Nephron progenitor cell (in vitro differentiated cells): ENCODE results near the gene CITED2.

Source experiments
- DNase-seq: peaks from one replicate; pipeline ENCODE4 v3.0.0; 2021
- H3K27ac Mint-ChIP-seq: 2 replicates; pipeline ENCODE4 v1.8.0; 2021; ENCODE audit warnings: mild to moderate bottlenecking, moderate library complexity, mixed read lengths
- H3K27me3 Mint-ChIP-seq: 2 replicates; pipeline ENCODE4 v1.8.0; 2021; ENCODE audit warnings: mild to moderate bottlenecking, low read depth, mixed read lengths; ENCODE audit not compliant: poor library complexity
- H3K36me3 Mint-ChIP-seq: 2 replicates; pipeline ENCODE4 v1.8.0; 2021; ENCODE audit warnings: low read depth, mixed read lengths
- H3K4me1 Mint-ChIP-seq: 2 replicates; pipeline ENCODE4 v1.8.0; 2021; ENCODE audit warnings: mixed read lengths
- H3K4me3 Mint-ChIP-seq: 2 replicates; pipeline ENCODE4 v1.8.0; 2021; ENCODE audit warnings: mild to moderate bottlenecking, moderate library complexity, mixed read lengths
- H3K9me3 Mint-ChIP-seq: 2 replicates; pipeline ENCODE4 v1.8.0; 2021; ENCODE audit warnings: mild to moderate bottlenecking, moderate library complexity, mixed read lengths
- TF ChIP-seq, protein P1 (sequence below): fragments of 200-600 bp; sonication (generic); IDR thresholded peaks from 2 replicates; pipeline ENCODE4 v1.5.0; 2021; ENCODE audit warnings: antibody characterized with exemption

Gene CITED2

DNA sequence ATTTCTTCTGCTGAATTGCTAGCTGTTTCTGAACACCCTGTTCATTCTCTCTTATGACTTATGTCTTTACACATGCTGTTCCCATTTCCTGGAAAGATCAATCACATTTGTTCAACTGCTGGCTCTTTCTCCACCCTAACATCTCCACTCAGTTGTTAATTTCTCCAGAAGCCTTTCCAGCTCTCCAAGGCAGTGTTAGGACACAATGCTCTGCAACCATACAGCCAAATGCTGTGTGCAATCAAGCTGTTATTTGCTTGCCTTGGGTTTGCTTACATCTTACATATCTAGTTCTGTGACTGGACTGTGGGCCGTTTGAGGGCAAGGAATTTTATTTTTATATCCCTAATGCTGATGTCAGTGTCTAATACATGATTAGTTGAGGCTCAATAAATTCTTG, 24.2 kb upstream of the CITED2 start:
- no peak overlapping the region for H3K27ac Mint-ChIP-seq
- peaks cover 5% of the 10 kb centered on the region for H3K36me3 Mint-ChIP-seq
- no peaks in the 10 kb centered on the region for H3K27me3 Mint-ChIP-seq
- H3K4me1 Mint-ChIP-seq: peaks cover 42% of the 10 kb centered on the region
- H3K4me3 Mint-ChIP-seq: no peak overlapping the region
- H3K9me3 Mint-ChIP-seq: peaks cover 4% of the 10 kb centered on the region
- TF ChIP-seq, protein P1, sequence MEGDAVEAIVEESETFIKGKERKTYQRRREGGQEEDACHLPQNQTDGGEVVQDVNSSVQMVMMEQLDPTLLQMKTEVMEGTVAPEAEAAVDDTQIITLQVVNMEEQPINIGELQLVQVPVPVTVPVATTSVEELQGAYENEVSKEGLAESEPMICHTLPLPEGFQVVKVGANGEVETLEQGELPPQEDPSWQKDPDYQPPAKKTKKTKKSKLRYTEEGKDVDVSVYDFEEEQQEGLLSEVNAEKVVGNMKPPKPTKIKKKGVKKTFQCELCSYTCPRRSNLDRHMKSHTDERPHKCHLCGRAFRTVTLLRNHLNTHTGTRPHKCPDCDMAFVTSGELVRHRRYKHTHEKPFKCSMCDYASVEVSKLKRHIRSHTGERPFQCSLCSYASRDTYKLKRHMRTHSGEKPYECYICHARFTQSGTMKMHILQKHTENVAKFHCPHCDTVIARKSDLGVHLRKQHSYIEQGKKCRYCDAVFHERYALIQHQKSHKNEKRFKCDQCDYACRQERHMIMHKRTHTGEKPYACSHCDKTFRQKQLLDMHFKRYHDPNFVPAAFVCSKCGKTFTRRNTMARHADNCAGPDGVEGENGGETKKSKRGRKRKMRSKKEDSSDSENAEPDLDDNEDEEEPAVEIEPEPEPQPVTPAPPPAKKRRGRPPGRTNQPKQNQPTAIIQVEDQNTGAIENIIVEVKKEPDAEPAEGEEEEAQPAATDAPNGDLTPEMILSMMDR: no peak
- no peak for DNase-seq

DNA sequence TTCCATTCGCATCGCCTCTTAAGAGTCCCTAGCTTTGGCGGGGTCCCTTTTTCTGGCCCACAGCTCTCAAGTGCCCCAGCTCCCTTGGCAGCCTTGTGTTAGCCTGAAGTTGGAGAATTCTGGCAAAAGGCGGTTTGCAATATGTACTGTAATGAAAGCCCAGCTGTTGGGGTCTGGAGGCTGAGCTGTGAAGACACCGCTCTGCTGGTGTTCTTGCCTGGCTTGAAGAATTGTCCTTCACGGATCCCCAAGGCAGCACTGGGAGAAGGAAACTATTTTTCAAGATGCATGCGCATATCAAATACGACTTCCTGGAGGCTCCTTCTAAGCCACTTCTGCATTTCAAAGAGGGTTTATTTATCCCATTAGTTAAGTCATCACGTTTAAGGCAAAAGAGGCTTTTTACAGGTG, 21.4 kb upstream of the CITED2 start:
- TF ChIP-seq, protein P1: no peak
- no peak overlapping the region for H3K27ac Mint-ChIP-seq
- no peaks in the 10 kb centered on the region for H3K27me3 Mint-ChIP-seq
- DNase-seq: no peak
- H3K36me3 Mint-ChIP-seq: peaks cover 5% of the 10 kb centered on the region
- peaks cover 56% of the 10 kb centered on the region for H3K4me1 Mint-ChIP-seq
- no peak overlapping the region for H3K4me3 Mint-ChIP-seq
- peaks cover 4% of the 10 kb centered on the region for H3K9me3 Mint-ChIP-seq

DNA sequence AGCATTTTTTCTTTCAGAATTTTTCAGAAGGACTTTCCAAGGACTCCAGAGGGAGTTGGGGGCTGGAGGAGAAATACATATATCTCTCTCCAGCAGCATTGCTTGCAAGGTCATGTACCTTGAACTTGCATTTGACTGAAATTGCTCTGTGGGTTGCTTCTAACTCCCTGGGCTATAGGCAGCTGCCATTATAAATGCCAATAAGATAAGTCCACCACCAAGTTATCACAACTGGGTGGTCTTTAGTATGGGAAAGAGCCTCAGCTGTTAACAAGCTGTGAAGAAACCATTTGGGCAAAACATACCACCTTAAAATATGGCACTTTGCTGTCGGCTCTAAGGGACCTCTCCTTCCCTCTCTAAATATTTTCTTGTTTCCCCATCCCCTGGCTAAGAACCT, 20.9 kb upstream of the CITED2 start:
- TF ChIP-seq, protein P1: no peak

DNA sequence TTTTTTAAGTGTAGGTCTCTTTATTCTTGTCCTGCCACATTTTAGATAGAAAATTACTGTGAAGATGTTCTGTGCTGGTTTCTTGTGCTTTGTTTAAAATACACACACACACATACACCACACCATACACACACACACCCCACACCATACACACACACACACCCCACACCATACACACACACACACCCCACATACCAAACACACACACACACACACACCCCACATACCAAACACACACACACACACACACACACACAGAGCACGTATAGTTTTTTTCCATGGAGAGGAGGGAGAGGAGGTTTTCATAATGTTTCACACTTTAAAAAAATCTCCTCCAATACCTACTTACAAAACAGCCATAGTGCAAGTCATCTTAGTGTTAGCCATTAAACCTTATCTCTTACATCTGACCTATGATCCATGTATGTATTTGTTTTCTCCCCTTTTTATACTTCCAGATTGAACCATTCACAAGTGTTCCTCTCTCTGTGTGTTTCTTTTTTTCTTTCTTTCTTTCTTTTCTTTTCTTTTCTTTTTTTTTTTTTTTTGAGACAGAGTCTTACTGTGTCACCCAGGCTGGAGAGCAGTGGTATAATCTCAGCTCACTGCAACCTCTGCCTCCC, 19.7 kb upstream of the CITED2 start:
- H3K27me3 Mint-ChIP-seq: no peaks in the 10 kb centered on the region
- H3K4me1 Mint-ChIP-seq: peaks cover 51% of the 10 kb centered on the region
- TF ChIP-seq, protein P1: no peak
- H3K36me3 Mint-ChIP-seq: peaks cover 5% of the 10 kb centered on the region
- H3K4me3 Mint-ChIP-seq: no peak overlapping the region
- H3K27ac Mint-ChIP-seq: peak overlapping the region; percentile 29
- DNase-seq: no peak
- peaks cover 4% of the 10 kb centered on the region for H3K9me3 Mint-ChIP-seq

More for the DNA sequence above, 20.9 kb upstream of the CITED2 start:
- Mint-ChIP-seq H3K36me3 (peaks cover 5% of the 10 kb centered on the region), H3K27ac (no peak overlapping the region), H3K9me3 (peaks cover 4% of the 10 kb centered on the region), H3K4me1 (peaks cover 54% of the 10 kb centered on the region), H3K27me3 (no peaks in the 10 kb centered on the region), H3K4me3 (no peak overlapping the region)
- DNase-seq: no peak

DNA sequence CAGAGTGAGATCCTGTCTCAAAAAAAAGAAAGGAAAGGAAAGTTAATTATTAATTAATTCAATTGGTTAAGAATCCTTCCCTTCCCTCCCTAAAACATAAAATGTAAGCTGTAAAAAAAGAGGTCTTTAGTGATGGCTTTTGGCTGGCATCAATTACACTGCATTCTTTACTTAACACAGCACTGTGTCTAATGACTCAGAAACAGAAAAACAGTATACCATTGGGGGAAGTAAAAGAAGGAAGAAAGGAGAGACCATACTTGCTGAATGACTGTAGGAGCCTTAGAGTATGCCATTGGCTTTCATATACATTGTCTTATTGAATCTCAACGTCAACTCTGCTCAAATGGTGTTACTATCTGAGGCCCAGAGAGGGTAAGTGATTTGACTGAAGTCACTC, 18.3 kb upstream of the CITED2 start:
- TF ChIP-seq, protein P1: no peak
- no peak for DNase-seq
- H3K27me3 Mint-ChIP-seq: no peaks in the 10 kb centered on the region
- peaks cover 3% of the 10 kb centered on the region for H3K9me3 Mint-ChIP-seq
- no peak overlapping the region for H3K4me3 Mint-ChIP-seq
- H3K27ac Mint-ChIP-seq: peak overlapping the region; percentile 4
- H3K36me3 Mint-ChIP-seq: peaks cover 3% of the 10 kb centered on the region
- peaks cover 56% of the 10 kb centered on the region for H3K4me1 Mint-ChIP-seq

DNA sequence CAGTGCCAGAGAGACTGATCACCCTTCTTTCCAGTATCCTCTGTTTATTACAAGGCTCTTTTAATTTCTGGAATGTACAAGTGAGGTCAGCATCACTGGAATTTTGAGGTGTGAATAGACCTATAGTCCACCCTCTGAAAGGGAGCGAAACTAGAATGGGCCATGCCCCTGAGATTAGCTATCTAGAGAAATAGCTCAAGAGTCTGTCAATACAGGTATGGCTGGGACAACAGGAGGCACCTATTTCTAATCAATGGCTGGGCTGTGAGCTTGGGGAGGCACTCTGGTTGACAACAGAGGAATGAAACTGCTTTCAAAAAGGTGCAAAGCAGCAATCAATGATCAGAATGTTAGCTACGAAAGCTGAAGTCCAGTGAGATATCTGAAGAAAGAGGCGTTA, 17.3 kb upstream of the CITED2 start:
- no peak for DNase-seq
- Mint-ChIP-seq H3K27me3 (no peaks in the 10 kb centered on the region), H3K4me1 (peaks cover 63% of the 10 kb centered on the region), H3K4me3 (no peak overlapping the region), H3K9me3 (no peaks in the 10 kb centered on the region), H3K36me3 (no peaks in the 10 kb centered on the region), H3K27ac (no peak overlapping the region)
- TF ChIP-seq, protein P1: no peak
